NCI-H524 treated with DMSO at 0.1 percent for 48 hours (cell line): Measurements from ENCODE around the gene GALNT1.

Source experiments
- DNase-seq: peaks from one replicate; lab custom pipeline; 2025; lab: John Stamatoyannopoulos, UW

Gene GALNT1

DNA sequence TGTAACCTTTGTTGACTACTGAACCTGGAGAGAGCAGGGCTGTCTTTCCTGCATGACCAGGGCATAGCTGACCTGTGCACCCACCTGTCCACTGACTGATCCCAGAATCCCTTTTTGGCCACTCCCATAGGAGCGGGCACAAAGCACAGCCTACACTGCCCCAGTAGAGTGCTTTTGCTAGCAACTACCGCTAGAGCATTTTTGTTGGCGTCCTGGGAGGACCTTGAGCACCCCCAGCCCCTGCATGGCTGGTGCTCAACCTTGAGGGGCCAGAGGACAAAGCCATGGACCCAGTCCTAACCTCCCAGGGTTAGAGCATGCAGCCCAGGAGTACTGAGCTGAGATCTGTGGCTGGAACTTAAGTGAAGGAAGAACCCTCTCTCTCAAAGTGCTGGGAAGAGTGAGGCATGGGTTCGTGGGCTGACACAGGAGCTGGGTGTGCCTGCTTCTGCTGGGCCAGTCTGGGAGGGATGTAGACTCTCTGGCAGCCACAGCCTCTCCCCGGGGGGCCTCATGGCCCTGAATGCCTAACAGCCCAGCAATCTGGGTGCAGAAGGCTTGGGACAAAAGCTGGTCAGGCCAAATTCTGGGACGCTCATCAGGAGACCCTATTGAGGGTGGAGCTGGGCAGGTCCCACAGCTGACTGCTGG is 140.0 kb downstream of the GALNT1 start:
- no peak for DNase-seq

DNA sequence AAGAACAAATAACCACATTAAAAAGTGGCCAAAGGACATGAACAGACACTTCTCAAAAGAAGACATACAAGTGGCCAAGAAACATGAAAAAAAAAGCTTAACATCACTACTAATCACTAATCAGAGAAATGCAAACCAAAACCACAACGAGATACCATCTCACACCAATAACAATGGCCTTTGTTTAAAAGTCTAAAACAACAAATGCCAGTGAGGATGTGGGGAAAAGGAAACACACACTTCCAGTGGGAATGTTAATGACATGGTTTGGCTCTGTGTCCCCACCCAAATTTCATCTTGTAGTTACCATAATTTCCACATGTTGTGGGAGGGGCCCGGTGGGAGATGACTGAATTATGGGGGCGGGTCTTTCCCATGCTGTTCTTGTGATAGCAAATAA is 147.1 kb downstream of the GALNT1 start:
- DNase-seq, result no peak

DNA sequence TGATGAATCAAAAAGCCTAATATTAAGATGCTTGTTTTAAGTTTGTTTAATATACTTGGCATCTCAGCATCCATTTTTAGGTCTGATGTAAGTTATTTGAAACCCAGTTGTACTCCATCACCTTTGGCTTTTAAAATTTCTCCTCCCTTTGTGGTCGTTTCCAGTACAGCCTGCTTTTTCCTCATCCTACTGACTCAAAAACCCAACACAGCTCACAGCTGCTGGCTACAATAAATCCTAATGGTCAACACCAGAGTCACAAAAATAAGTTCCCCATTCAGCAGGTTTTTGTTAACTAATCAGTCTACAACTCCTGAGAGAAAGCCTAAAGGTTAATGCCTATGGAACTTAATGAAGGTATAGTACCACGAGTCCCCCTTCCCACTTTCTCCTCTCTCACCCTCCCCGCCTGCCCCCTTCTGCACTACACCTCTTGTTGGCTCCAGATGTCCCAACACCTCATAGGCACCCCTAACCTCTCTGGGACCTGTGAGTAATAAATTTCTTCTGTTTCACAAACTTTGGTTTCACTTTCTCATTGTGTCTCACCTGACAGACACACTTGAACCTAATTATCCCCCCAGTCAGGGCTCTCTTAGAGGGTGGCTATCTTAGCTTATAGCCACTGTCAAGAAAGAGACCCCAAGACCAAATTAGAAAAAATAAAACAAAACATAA is 148.6 kb downstream of the GALNT1 start:
- no peak for DNase-seq

DNA sequence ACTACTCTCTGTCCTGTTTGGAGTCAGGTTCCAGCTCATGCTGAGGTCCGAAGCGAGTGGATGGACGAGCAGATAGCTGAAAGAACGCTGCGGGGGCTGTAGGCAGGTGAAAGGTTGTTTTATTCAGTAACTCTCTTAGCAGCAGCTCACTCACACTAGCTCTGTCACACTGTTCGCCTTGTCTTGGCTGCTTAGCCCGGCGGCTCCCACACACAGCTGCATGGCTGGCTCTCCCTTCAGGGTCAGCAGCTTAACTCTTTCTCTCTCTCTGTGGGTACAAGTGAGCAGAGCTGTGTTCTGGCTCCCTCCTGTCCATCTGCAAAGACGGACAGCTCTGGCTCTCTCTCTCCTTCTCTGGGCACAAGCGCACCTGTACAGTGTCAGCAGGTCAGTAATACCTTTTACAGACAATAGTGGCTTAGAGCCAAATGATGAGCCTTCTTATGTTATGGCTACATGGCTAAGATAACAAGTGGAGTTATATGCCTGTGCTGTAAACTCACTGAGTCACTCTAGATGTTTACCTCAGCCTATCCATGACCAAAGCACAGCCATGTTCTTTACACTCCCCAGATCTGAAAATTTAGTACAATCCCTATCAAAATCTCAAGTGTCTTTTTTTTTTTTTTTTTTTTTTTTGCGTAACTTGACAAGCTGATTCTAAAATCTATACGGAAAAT is 149.3 kb downstream of the GALNT1 start:
- DNase-seq, result no peak

DNA sequence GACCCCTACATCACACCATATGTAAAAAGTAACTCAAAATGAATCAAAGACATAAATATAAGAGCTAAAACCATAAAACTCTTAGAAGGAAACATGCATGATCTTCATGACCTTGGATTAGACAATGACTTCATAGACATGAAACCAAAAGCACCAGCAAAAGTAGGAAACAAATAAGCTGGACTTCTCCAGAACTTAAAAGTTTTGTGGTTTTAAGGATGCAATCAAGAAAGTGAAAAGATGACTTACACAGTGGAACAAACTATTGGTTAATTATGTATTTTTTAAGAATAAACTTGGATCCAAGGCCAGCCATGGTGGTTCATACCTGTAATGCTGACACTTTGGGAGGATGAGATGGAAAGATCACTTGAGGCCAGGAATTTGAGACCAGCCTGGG is 150.2 kb downstream of the GALNT1 start:
- no peak for DNase-seq

GRCh38 chr18:35732162-35732561 is 150.6 kb downstream of the GALNT1 start:
- no peak for DNase-seq

GRCh38 chr18:35732636-35733035 is 151.1 kb downstream of the GALNT1 start:
- DNase-seq, result peak; percentile 16

DNA sequence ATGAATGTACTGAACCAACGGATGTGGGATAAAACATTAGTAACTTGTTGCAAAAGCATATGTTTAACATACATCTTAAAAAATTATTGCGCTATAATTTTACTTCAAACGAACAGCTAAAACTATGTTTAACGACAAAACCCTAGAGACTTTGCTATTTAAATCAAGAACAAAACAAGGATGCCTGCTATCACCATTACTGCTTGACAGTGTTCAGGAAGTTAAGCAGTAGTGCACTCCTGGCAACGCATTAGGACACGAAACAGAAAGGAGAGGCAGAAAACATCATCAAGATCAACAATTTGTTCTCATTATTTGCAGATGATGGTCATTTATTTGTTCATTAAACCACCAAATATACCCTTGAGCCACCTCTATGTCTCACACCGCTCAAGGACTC is 151.9 kb downstream of the GALNT1 start:
- DNase-seq, result no peak

DNA sequence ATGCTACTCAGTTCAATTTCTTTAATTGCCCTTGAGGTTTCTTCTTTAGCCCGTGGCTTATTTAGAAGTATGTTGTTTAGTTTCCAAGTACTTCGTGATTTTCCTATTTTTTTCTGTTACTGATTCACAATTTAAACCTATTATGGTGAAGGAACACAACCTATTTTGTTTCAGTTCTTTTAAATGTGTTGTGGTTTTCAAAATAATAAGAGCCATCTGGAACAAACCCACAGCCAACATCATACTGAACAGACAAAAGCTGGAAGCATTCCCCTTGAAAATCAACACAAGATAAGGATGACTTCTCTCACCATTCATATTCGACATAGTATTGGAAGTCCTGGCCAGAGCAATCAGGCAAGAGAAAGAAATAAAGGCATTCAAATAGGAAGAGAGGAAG is 155.2 kb downstream of the GALNT1 start:
- no peak for DNase-seq

GRCh38 chr18:35739778-35740177 is 158.2 kb downstream of the GALNT1 start:
- no peak for DNase-seq

DNA sequence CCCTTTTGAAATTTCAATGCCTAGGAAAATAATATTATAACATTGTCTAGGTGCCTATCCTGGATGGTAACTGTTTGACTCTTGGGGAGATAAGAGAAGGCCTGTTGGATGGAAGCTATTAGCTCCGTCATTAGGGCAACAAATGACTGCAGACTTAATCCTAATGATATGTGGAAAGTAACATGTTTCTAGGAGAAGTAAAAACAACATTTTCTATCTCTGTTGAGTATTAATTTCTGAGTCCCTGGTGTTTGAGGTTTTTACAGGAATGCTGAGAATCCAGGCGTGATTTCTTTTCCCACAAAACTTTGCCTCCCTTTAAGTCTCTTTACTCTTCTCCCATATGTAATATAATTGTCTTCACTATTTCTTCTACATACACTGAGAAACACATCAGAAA is 159.1 kb downstream of the GALNT1 start:
- no peak for DNase-seq

DNA sequence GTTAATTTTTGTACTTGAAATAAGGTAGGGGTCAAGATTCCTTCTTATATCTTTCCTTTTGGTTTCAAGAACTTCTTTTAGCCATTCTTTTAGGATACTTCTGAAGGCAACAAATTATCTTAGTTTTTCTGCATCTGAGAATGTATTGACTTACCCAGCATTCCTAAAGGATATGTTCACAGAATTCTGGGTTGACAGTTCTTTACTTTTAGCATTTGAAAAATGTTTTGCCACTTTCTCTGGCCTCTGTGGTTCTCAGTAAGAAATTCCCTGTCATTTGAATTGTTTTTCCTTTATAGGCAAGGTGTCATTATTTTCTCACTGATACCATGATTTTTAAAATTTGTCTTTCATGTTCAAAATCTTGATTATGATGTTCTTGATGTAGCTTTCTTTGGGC is 162.4 kb downstream of the GALNT1 start:
- no peak for DNase-seq

DNA sequence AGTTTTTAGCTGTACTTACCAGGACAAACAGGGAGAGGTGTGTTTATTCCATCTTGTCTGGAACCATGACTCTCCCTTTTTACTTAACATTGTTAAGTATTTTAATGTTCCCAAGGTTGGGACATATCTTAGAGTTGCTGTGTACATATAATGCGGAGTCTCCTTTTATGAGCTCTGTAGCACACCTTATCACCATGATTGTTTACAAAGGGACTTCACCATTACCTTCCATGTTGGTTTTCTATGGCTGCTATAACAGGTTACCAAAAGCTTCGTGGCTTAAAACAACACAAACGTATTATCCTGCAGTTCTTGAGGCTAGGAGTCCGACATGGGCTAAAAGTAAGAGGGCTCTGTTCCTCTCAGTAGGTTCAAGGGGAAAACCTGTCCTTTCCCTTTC is 164.3 kb downstream of the GALNT1 start:
- DNase-seq, result no peak

GRCh38 chr18:35746826-35747339 is 165.3 kb downstream of the GALNT1 start:
- no peak for DNase-seq

DNA sequence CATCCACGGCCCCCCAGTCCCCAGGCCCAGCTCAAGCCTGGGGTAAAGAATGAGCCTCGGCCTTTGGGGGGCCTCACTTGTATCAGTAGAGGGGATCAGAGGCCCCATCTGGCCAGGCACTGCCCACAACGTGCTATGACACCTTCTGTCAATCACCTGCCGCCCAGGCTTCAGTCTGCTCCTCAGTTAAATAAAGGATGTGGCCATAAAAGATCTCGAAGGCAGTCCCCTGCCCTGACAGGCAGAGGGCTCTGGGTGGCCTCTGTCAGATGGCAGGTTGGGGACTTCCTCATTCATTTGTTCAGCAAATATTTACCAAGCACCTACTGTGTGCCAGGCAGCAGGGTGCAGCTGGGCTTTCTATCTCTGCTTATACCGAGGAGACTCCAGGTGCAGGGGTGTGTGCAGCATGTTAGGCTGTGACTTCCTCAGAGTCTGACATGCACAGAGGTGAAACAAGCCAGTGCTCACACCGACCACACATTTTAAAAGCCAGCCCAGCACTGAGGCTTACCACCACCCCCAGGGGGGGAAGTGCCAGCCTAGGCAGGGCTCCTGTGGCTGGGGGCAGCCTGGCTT is 166.4 kb downstream of the GALNT1 start:
- DNase-seq, result no peak

GRCh38 chr18:35749701-35750100 is 168.2 kb downstream of the GALNT1 start:
- DNase-seq, result no peak

DNA sequence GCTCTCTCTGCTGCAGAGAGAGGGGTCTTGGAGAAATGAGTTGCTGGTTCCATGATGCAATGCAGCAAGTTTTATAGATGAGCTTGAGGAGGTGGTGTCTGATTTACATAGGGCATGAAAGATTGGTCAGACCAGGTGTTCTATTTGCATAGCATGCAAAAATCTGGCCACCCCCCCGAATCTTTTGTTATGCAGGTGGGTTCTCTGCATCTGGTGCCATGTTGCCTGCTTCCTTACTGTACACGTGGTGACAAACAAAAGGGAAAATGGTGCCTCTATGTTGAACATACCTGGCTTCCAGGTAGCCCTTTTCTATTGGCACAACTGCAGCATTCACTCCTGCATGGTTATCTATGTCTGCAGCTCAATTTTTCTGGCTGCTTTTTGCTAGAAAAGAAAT is 169.4 kb downstream of the GALNT1 start:
- DNase-seq, result no peak

- no peak for DNase-seq
Measured at GRCh38 chr18:35753306-35753910, 171.9 kb downstream of the GALNT1 start.

GRCh38 chr18:35754464-35754863 is 172.9 kb downstream of the GALNT1 start:
- no peak for DNase-seq

- no peak for DNase-seq
Measured at GRCh38 chr18:35755369-35755768, 173.8 kb downstream of the GALNT1 start.

- peak; percentile 6 for DNase-seq
Measured at GRCh38 chr18:35756506-35757117, 175.1 kb downstream of the GALNT1 start.
